ENCODE results near the gene CREB3L4. TPM values are rescaled to one million over a fixed set of nuclear protein-coding genes. Genes with fewer than 3 reads are reported as not detected.

The CREB3L4 gene
- total RNA-seq, 4 donors from 2014 or later, result 6.6 to 23.1 (median 17.0) TPM

DNA sequence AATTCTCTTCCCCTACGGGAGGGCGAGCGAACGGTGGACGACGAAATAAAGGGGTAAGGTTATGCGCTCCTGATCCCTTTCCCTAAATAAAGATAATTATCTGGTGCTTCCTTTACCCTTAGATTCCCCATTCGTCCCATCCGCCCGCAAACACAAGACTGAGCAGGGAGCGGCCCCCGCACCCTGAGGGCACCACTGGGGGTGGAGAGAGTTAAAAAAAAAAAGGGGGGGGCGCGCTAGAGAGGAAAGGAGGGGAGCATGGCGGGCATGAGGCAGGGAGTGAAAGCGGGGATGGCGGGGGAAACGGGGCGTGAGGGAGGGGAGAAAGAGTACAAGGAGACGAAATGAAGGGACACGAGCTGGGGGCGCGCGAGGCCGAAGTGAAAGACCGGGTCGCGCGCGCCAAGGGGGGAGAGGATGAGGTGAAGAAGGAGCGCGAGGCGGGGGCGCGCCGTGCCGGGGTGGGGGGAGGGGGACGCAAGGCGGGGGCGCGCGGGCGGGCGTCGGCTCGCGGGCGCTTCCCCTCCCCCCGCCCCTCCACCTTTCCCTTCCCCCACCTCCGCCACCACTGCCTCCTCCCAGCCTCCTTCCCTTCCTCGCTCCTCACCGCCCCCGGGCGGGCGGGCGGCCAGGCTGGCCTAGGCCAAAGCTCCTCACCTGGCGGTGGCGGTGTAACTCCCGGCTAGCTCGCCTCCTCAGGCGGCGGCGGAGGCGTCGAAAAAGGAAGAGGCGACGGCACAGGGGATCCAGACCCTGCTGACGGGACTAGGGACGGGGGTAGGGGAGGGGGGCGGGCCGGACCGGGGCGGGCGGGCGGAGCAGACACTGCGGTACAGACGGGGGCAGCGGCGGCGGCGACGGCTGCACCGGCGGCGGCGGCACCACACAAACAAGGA, 45.4 kb upstream of the CREB3L4 start:
- H3K9me3 ChIP-seq, result no peaks in the 10 kb centered on the region
- H3K36me3 ChIP-seq, result no peaks in the 10 kb centered on the region
- peak overlapping the region; percentile 91 to 92 (median 91) for H3K27ac ChIP-seq
- TF ChIP-seq, protein P1, sequence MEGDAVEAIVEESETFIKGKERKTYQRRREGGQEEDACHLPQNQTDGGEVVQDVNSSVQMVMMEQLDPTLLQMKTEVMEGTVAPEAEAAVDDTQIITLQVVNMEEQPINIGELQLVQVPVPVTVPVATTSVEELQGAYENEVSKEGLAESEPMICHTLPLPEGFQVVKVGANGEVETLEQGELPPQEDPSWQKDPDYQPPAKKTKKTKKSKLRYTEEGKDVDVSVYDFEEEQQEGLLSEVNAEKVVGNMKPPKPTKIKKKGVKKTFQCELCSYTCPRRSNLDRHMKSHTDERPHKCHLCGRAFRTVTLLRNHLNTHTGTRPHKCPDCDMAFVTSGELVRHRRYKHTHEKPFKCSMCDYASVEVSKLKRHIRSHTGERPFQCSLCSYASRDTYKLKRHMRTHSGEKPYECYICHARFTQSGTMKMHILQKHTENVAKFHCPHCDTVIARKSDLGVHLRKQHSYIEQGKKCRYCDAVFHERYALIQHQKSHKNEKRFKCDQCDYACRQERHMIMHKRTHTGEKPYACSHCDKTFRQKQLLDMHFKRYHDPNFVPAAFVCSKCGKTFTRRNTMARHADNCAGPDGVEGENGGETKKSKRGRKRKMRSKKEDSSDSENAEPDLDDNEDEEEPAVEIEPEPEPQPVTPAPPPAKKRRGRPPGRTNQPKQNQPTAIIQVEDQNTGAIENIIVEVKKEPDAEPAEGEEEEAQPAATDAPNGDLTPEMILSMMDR (IDR thresholded peaks at IDR 0.05), result peak in 1 of 6 experiments; percentile 13
- no peak for TF ChIP-seq POLR2A (IDR thresholded peaks at IDR 0.05)
- intact Hi-C loops (cut with DNase I), result loop anchor here (5.0 kb wide), 1 partner anchor 100 kb away; no protein-coding TSS in a partner anchor
- H3K4me3 ChIP-seq (replicated peaks in 1 of 3), result peak overlapping the region; percentile 27 to 96 (median 96)
- WGBS, 2 donors, result 0% methylated on average over 39 to 41 of the region's 86 CpGs
- H3K27me3 ChIP-seq, result no peaks in the 10 kb centered on the region
- DNase-seq, result peak; percentile 61 to 62
- peaks cover 17 to 32% of the 10 kb centered on the region in 2 donors for H3K4me1 ChIP-seq

DNA sequence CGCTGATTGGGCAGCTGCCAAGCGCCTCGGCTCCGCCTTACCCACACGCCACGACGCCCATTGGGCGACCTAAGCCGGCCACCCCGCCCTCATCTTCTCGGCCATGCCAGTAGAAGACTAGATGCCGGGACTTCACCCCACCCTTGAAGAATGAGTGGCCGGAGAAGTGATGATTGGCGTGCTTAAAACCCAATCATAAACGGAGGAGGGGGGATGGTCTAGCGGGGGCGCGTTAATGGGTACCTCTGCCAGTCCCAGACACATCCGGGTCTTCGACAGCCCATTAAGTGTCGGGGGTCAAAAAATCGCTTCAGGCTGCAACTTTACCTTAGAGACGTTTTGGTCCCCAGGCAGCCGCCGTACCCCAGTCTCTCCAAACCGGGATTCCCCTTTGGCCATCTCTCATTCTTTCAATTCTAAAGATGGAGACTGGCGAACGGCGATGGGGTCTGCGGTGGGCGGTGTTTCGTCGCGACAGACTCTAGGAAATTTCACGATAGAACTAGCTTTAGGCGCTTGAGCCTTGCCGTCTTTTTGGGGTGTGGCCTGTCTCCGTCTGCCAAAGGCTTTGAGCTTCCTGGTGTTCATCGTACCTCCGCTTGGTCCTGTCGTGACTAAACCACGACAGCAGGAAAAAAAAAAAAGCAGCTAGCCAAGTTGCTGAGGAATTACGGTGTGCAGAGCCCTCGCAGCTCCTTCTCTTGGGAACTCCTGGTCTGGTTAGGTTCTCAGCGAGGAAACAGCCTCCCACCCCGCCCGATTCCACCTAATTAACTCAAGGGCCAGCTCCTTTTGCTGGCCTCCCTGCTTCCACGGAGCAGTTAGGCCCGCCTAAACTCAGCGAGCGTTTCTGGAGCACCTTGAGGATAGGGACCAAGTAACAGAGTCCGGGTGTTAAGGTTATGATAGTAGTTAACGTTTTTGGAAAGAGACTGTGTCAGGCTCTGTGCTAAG, 44.5 kb upstream of the CREB3L4 start, which contains the start of gene GATAD2B:
GATAD2B (minus strand) TSS at position 1 of the 954 bp plus-strand sequence. CDS start 94,625 bp downstream, outside the sequence.
- intact Hi-C loops (cut with DNase I), result loop anchor here (5.0 kb wide), 1 partner anchor 101 kb away; no protein-coding TSS in a partner anchor
- peaks cover 17 to 32% of the 10 kb centered on the region in 2 donors for H3K4me1 ChIP-seq
- H3K9me3 ChIP-seq, result no peaks in the 10 kb centered on the region
- no peaks in the 10 kb centered on the region for H3K27me3 ChIP-seq
- peak within 1 kb of the TSS; percentile 27 to 96 (median 96) for H3K4me3 ChIP-seq (replicated peaks in 1 of 3)
- no peaks in the 10 kb centered on the region for H3K36me3 ChIP-seq
- H3K27ac ChIP-seq, result peak within 1 kb of the TSS; percentile 91 to 92 (median 91)
- peak; percentile 100 for DNase-seq
- TF ChIP-seq, protein P1 (IDR thresholded peaks at IDR 0.05), result no peak
- peak in 1 of 2 donors; percentile 67 for TF ChIP-seq POLR2A (IDR thresholded peaks at IDR 0.05)
- WGBS, 2 donors, result 1 to 2% methylated on average over 37 to 41 of the region's 53 CpGs

DNA sequence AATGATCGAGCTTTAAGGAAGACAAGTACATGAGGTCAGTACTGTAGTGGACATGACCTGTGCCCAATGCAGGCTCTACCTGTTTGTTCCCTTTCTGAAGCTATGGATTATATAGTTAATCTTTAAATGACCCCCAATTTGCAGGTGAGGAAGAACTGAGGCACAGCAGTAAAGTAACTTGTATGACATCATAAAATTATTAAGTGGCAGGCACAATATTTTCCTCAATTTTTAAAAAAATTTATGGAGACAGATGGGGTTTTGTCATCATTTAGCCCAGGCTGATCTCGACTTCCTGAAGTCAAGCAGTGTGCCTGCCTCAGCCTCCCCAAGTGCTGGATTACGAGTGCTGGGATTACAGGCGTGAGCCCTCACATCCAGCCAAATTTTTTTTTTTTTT, 41.3 kb upstream of the CREB3L4 start:
- Histone ChIP-seq H3K27ac (no peak overlapping the region), H3K36me3 (peaks cover 5% of the 10 kb centered on the region in 2 donors), H3K9me3 (no peaks in the 10 kb centered on the region), H3K27me3 (no peaks in the 10 kb centered on the region), H3K4me3 (replicated peaks in 1 of 3) (no peak overlapping the region), H3K4me1 (peaks cover 7 to 8% of the 10 kb centered on the region in 2 donors)
- DNase-seq, result no peak
- intact Hi-C loops (cut with DNase I), result no loop called here
- 80 to 86% methylated on average over 4 of the region's 4 CpGs for WGBS, 2 donors
- no peak for TF ChIP-seq POLR2A (IDR thresholded peaks at IDR 0.05)
- TF ChIP-seq, protein P1 (IDR thresholded peaks at IDR 0.05), result no peak

DNA sequence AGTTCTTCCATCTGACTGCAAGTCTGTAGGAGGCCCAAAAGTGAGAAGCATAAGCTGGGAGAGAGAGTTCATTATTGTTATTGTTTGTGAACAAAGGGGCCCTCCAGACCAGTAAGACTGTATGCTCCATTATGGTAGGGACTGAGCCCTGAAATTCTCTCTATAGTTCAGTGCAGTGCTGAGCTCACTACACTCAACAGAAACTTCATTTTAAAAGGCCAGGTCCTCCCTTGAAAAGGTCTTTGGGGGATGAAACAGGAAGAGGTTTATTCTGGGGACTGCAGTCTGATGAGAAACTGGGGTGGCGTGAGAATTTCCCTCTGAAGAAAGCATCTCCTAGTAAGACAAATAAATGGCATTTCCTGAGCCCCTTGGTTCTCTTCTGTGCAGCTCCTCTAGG, 39.5 kb upstream of the CREB3L4 start:
- Histone ChIP-seq H3K36me3 (peaks cover 5 to 18% of the 10 kb centered on the region in 2 donors), H3K4me3 (replicated peaks in 1 of 3) (no peak overlapping the region), H3K27ac (no peak overlapping the region), H3K9me3 (no peaks in the 10 kb centered on the region), H3K4me1 (peaks cover 4 to 5% of the 10 kb centered on the region in 2 donors), H3K27me3 (no peaks in the 10 kb centered on the region)
- intact Hi-C loops (cut with DNase I), result no loop called here
- TF ChIP-seq, protein P1 (IDR thresholded peaks at IDR 0.05), result no peak
- TF ChIP-seq POLR2A (IDR thresholded peaks at IDR 0.05), result no peak
- DNase-seq, result no peak
- 69 to 78% methylated on average over 1 of the region's 1 CpG for WGBS, 2 donors

All from thyroid gland (tissue), 4 donors.